CD4-positive, CD25-positive, alpha-beta regulatory T cell (primary cell): ENCODE results near the gene CACNA1S. TPM values are rescaled to one million over a fixed set of nuclear protein-coding genes. Genes with fewer than 3 reads are reported as not detected.

Experiments
- ATAC-seq, 2 donors: fragments of 150-1000 bp; cut with Tn5 transposase; one replicate each; pipeline ENCODE4 v1.10.0; 2021; ENCODE audit warnings: low read depth in 2 of 2, moderate number of reproducible peaks in 2 of 2, moderate library complexity in 1 of 2
- DNase-seq, 3 donors: peaks; one replicate each; pipeline versions ENCODE4 v3.0.0 to v3.0.0-alpha.2; 2012 to 2022; ENCODE audit warnings: mixed read lengths in 1 of 3
- H3K27ac ChIP-seq: one replicate; pipeline ENCODE4 v1.7.0; 2013; ENCODE audit warnings: mild to moderate bottlenecking, low read length; ENCODE audit not compliant: insufficient read depth, poor library complexity, severe bottlenecking
- H3K27me3 ChIP-seq: one replicate; pipeline ENCODE4 v1.7.0; 2013; ENCODE audit warnings: low read length; ENCODE audit not compliant: control insufficient read depth, insufficient read depth
- H3K36me3 ChIP-seq: one replicate; pipeline ENCODE4 v1.7.0; 2013; ENCODE audit warnings: mild to moderate bottlenecking, low read length, moderate library complexity; ENCODE audit not compliant: control insufficient read depth, insufficient read depth
- H3K4me1 ChIP-seq: 2 replicates; pipeline ENCODE4 v1.7.0; 2013; ENCODE audit warnings: mild to moderate bottlenecking, low read length; ENCODE audit not compliant: insufficient read depth, control insufficient read depth, poor library complexity, severe bottlenecking
- H3K4me3 ChIP-seq: one replicate; pipeline ENCODE4 v1.7.0; 2013; ENCODE audit warnings: low read depth, mild to moderate bottlenecking, low read length, moderate library complexity
- H3K9me3 ChIP-seq, 2 experiments: 1 replicate in 1 of 2; 2 replicates in 1 of 2; pipeline ENCODE4 v1.7.0; 2013; ENCODE audit warnings: low read length in 2 of 2, mild to moderate bottlenecking in 1 of 2, moderate library complexity in 1 of 2; ENCODE audit not compliant: control insufficient read depth in 2 of 2
- H3K27ac Mint-ChIP-seq, 3 donors: one replicate each; pipeline ENCODE4 v1.8.0; 2020 to 2022; ENCODE audit warnings: mild to moderate bottlenecking in 3 of 3, mixed read lengths in 3 of 3, moderate library complexity in 2 of 3
- H3K27me3 Mint-ChIP-seq: one replicate; pipeline ENCODE4 v1.8.0; 2022; ENCODE audit warnings: mild to moderate bottlenecking, mixed read lengths
- H3K36me3 Mint-ChIP-seq: one replicate; pipeline ENCODE4 v1.8.0; 2020; ENCODE audit warnings: mixed read lengths
- H3K4me1 Mint-ChIP-seq, 4 donors: one replicate each; pipeline ENCODE4 v1.8.0; 2020 to 2022; ENCODE audit warnings: mixed read lengths in 4 of 4, mild to moderate bottlenecking in 1 of 4
- H3K4me3 Mint-ChIP-seq, 4 donors: one replicate each; pipeline ENCODE4 v1.8.0; 2020 to 2022; ENCODE audit warnings: mild to moderate bottlenecking in 4 of 4, mixed read lengths in 4 of 4, moderate library complexity in 3 of 4
- H3K9me3 Mint-ChIP-seq, 7 donors: one replicate each; pipeline ENCODE4 v1.8.0; 2020 to 2022; ENCODE audit warnings: mixed read lengths in 7 of 7, mild to moderate bottlenecking in 3 of 7, moderate library complexity in 2 of 7
- polyA plus RNA-seq, 4 donors: library from polyadenylated mRNA; unstranded; fragments of 300-500 nt; fragmentation: Illumina TruSeq; gene quantifications; one replicate each; pipeline ENCODE4 v1.2.3, GENCODE V29; 2021
- total RNA-seq: library from RNA; stranded (reverse); gene quantifications from one replicate; pipeline ENCODE4 v1.2.3, GENCODE V29; 2022

CACNA1S gene
- total and polyA plus RNA-seq, 5 donors from 2014 or later, result not detected

DNA sequence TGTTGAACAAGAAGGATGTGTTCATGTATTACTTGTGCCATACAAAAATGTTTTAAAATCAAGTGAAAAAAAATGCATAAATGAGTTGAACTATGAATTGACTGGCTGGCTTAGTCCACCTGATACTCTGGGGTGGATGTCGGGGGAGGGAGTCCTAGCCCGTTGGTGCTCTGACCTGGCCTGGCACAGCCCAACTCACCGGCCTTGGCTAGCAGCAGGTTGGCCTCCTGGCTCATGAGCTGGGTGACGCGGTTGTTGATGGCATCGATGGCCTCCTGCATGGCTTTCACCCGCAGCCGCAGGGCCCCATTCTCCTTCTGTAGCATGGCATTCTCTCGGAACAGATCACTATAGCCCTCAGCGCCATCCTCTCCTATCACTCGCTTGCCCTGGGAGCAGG is 110.3 kb downstream of the CACNA1S start:
- H3K27me3 Mint-ChIP-seq, result no peaks in the 10 kb centered on the region
- Histone ChIP-seq H3K27ac (no peak overlapping the region), H3K27me3 (no peaks in the 10 kb centered on the region), H3K4me1 (no peaks in the 10 kb centered on the region), H3K9me3 (no peaks in the 10 kb centered on the region), H3K36me3 (peaks cover 90% of the 10 kb centered on the region), H3K4me3 (no peak overlapping the region)
- no peaks in the 10 kb centered on the region for H3K9me3 Mint-ChIP-seq
- ATAC-seq, result no peak
- peak overlapping the region; percentile 2 to 39 (median 38) for H3K27ac Mint-ChIP-seq
- H3K4me3 Mint-ChIP-seq, result no peak overlapping the region
- H3K4me1 Mint-ChIP-seq, result peaks cover 0 to 5% (median under 1%) of the 10 kb centered on the region in 4 donors
- H3K36me3 Mint-ChIP-seq, result peaks cover 50% of the 10 kb centered on the region
- no peak for DNase-seq

DNA sequence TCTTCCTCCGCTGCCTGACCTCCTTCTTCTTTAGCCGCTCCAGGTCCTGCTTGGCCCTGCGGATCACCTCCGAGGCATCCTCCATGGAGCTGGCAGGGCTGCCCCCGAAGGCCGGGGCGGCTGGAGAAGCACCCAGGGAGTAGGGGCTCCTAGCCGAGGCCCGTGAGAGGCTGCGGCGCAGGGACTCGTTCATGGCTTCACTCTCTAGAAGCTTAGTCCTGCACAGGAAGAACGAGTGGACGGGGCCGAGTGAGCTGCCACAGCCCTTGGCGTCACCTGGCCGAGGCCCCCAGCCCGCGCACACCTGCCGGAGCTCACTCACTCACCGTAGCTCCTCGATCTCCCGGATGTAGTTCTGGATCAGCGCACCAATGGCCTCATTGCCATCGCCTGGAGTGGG is 111.8 kb downstream of the CACNA1S start:
- peaks cover 93% of the 10 kb centered on the region for H3K36me3 ChIP-seq
- no peaks in the 10 kb centered on the region for H3K9me3 Mint-ChIP-seq
- no peaks in the 10 kb centered on the region for H3K9me3 ChIP-seq
- H3K27me3 ChIP-seq, result no peaks in the 10 kb centered on the region
- no peak overlapping the region for H3K4me3 ChIP-seq
- H3K4me1 ChIP-seq, result no peaks in the 10 kb centered on the region
- DNase-seq (no peak), ATAC-seq (no peak)
- no peak overlapping the region for H3K27ac ChIP-seq
- H3K4me3 Mint-ChIP-seq, result no peak overlapping the region
- peaks cover 0 to 5% (median under 1%) of the 10 kb centered on the region in 4 donors for H3K4me1 Mint-ChIP-seq
- no peak overlapping the region for H3K27ac Mint-ChIP-seq
- H3K36me3 Mint-ChIP-seq, result peaks cover 59% of the 10 kb centered on the region
- H3K27me3 Mint-ChIP-seq, result no peaks in the 10 kb centered on the region

DNA sequence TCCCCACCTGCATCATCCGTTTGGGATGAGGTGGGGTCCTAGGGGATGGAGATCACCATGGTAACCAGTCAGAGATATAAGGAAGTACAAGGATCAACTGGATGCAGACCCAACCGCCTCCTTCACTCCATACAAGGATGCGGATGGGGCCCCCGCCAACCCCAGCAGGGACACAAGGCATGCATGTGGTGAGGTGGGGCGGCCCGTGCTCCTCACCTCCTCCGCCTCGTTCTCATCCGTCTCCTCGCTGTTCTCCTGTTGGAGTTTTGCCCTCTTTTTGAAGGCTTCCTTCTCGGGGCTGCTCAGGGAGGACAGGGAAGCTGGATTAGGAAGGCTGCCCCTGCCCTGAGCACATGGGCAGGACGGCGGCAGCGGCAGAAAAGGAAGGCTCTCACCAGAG is 112.6 kb downstream of the CACNA1S start:
- Histone ChIP-seq H3K4me1 (no peaks in the 10 kb centered on the region), H3K27ac (no peak overlapping the region), H3K4me3 (no peak overlapping the region), H3K27me3 (no peaks in the 10 kb centered on the region), H3K9me3 (no peaks in the 10 kb centered on the region), H3K36me3 (peaks cover 92% of the 10 kb centered on the region)
- DNase-seq (no peak), ATAC-seq (no peak)
- no peaks in the 10 kb centered on the region for H3K9me3 Mint-ChIP-seq
- H3K4me3 Mint-ChIP-seq, result no peak overlapping the region
- peaks cover 0 to 5% (median under 1%) of the 10 kb centered on the region in 4 donors for H3K4me1 Mint-ChIP-seq
- no peaks in the 10 kb centered on the region for H3K27me3 Mint-ChIP-seq
- peaks cover 55% of the 10 kb centered on the region for H3K36me3 Mint-ChIP-seq
- H3K27ac Mint-ChIP-seq, result no peak overlapping the region

DNA sequence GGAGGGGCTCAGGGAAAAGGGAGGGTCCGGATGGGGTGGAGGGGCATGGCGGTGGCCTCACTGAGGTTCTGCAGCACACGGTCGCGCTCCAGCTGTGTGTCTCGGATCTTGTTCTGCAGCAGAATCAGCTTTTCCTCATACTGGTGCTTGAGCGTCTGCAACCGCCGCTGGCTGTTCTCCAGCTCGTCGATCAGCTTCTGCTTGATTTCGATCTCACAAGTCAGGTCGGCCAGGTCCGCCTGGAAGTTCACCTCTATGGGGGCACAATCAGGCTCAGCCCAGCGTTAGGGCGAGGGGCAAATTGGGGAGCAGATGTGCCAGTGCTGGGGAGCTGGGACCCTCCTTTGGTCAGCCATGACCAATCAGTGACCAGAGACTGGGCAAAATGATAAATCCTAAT is 113.9 kb downstream of the CACNA1S start:
- no peak overlapping the region for H3K4me3 ChIP-seq
- no peaks in the 10 kb centered on the region for H3K27me3 ChIP-seq
- no peak overlapping the region for H3K27ac Mint-ChIP-seq
- no peak overlapping the region for H3K27ac ChIP-seq
- peaks cover 90% of the 10 kb centered on the region for H3K36me3 ChIP-seq
- H3K27me3 Mint-ChIP-seq, result no peaks in the 10 kb centered on the region
- no peaks in the 10 kb centered on the region for H3K9me3 ChIP-seq
- no peaks in the 10 kb centered on the region for H3K4me1 ChIP-seq
- H3K4me3 Mint-ChIP-seq, result no peak overlapping the region
- no peaks in the 10 kb centered on the region for H3K9me3 Mint-ChIP-seq
- DNase-seq, result no peak
- ATAC-seq, result no peak
- peaks cover 0 to 5% (median under 1%) of the 10 kb centered on the region in 4 donors for H3K4me1 Mint-ChIP-seq
- H3K36me3 Mint-ChIP-seq, result peaks cover 47% of the 10 kb centered on the region

DNA sequence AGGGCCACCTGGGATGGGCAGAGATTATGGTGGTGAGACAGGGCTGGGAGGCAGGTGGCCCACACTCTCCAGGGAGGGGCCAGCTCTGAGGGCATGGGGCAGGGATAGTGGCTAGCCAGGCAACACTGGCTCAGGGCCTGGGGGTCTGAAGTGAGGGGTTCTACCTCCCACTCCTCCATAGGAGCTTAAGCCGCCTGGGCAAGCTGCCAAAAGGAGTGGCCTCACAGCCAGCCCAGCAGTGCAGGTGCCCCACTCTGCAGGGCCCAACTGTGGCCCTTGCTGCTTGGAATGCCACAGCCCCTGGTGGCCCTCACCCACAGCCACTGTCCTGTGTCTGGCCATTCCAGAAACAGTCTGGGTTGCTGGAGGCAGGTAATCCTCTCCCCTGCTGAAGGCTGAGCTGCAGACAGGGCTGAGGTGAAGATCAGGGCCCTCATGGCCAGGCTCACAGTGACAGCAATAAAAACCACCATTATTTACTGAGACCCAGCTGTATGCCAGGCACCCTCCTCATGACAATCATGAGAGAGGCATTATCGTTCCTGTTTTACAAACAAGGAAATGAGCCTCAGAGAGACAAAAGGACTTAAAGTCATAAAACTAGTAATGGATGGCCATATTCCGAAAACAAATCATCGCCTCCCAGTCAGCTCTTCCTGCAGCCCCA is 119.7 kb downstream of the CACNA1S start:
- Mint-ChIP-seq H3K4me3 (no peak overlapping the region), H3K9me3 (no peaks in the 10 kb centered on the region), H3K27ac (no peak overlapping the region), H3K27me3 (no peaks in the 10 kb centered on the region), H3K36me3 (peaks cover 22% of the 10 kb centered on the region), H3K4me1 (peaks cover 0 to 1% (median 0%) of the 10 kb centered on the region in 4 donors)
- Histone ChIP-seq H3K4me3 (no peak overlapping the region), H3K9me3 (no peaks in the 10 kb centered on the region), H3K4me1 (no peaks in the 10 kb centered on the region), H3K36me3 (peaks cover 95% of the 10 kb centered on the region), H3K27me3 (no peaks in the 10 kb centered on the region), H3K27ac (no peak overlapping the region)
- DNase-seq (no peak), ATAC-seq (no peak)

DNA sequence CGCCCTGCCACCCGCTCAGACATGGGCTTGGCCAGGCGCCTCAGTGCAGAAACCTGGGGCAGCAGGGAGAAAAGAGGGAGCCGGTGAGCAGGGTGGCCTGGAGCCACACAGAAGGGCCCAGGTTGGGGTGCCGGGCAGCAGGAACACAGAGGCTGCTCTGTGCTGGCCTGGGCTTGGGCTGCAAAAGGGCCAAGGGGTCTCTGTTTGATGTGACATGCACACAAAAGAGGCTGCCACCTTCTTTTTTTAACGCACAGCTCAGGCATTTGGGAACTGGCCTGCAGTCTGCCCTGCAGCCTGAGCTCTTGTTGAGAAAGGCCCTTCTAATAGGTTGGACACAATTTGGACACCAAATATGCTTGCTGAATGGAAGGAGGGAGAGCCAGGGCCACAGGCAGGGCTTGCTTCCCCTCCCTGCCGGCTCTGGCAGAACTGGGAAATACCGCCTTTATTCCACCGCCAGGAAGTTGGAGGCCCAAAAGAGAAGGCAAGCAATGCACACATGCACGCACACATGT is 121.1 kb downstream of the CACNA1S start:
- Mint-ChIP-seq H3K4me1 (no peaks in the 10 kb centered on the region), H3K27me3 (no peaks in the 10 kb centered on the region), H3K9me3 (no peaks in the 10 kb centered on the region), H3K36me3 (peaks cover 16% of the 10 kb centered on the region), H3K4me3 (no peak overlapping the region), H3K27ac (peak overlapping the region in 1 of 3 donors; percentile 17)
- Histone ChIP-seq H3K27me3 (no peaks in the 10 kb centered on the region), H3K4me1 (no peaks in the 10 kb centered on the region), H3K36me3 (peaks cover 96% of the 10 kb centered on the region), H3K27ac (no peak overlapping the region), H3K4me3 (no peak overlapping the region), H3K9me3 (no peaks in the 10 kb centered on the region)
- ATAC-seq (no peak), DNase-seq (no peak)

DNA sequence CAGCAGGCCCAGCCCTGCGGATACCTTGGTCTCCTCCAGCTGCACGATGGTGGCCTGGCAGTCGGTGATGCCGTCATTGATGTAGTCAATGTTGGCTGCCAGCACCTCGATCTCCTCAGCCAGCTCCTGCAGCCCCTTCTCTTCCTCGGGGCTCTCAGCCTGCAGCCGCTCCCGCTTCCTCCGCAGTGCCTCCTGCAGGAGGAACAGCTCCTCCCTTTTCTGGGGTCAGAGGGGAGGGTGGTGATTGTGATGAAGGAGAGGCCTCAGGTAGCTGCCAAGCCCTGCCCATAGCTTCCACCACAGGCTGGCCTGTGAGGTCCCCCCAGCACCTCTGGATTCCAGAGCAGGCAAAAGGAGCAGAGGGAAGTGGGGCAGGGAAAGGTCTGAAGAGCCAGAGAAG is 122.1 kb downstream of the CACNA1S start:
- Histone ChIP-seq H3K4me3 (no peak overlapping the region), H3K36me3 (peaks cover 91% of the 10 kb centered on the region), H3K27ac (no peak overlapping the region), H3K27me3 (no peaks in the 10 kb centered on the region), H3K4me1 (no peaks in the 10 kb centered on the region), H3K9me3 (no peaks in the 10 kb centered on the region)
- no peaks in the 10 kb centered on the region for H3K9me3 Mint-ChIP-seq
- no peaks in the 10 kb centered on the region for H3K4me1 Mint-ChIP-seq
- peaks cover 13% of the 10 kb centered on the region for H3K36me3 Mint-ChIP-seq
- H3K27ac Mint-ChIP-seq, result no peak overlapping the region
- ATAC-seq, result no peak
- H3K4me3 Mint-ChIP-seq, result no peak overlapping the region
- no peak for DNase-seq
- no peaks in the 10 kb centered on the region for H3K27me3 Mint-ChIP-seq
